Kidney epithelial cell (primary cell): ENCODE measurements around the gene OBSCN. TPM values are rescaled to one million over a fixed set of nuclear protein-coding genes. Genes with fewer than 3 reads are reported as not detected.

Experiments used
- DNase-seq: peaks from one replicate; pipeline ENCODE4 v3.0.0-alpha.2; 2010; ENCODE audit warnings: low read depth
- H3K27me3 ChIP-seq: 2 replicates; pipeline ENCODE4 v1.6.0; 2011; ENCODE audit warnings: low read length; ENCODE audit not compliant: control insufficient read depth, insufficient read depth
- H3K36me3 ChIP-seq: 2 replicates; pipeline ENCODE4 v1.5.1; 2011; ENCODE audit warnings: low read length; ENCODE audit not compliant: control insufficient read depth, insufficient read depth
- H3K4me3 ChIP-seq: 2 replicates; pipeline ENCODE4 v1.5.1; 2011; ENCODE audit warnings: low read depth, mild to moderate bottlenecking, control low read depth, low read length
- total RNA-seq: library from RNA; depleted of rRNA; stranded (reverse); fragments of >200 nt; gene quantifications from 2 replicates; pipeline ENCODE4 v1.2.3, GENCODE V29; 2015
- TF ChIP-seq, protein P1 (sequence below): IDR thresholded peaks from 2 replicates; pipeline ENCODE4 v1.5.1; 2011; ENCODE audit warnings: mild to moderate bottlenecking, moderate library complexity, low read length, control low read depth, inconsistent platforms; ENCODE audit not compliant: insufficient read depth, poor library complexity, severe bottlenecking

Gene OBSCN
- total RNA-seq, 1 donor from 2014 or later = 13.5 TPM

DNA sequence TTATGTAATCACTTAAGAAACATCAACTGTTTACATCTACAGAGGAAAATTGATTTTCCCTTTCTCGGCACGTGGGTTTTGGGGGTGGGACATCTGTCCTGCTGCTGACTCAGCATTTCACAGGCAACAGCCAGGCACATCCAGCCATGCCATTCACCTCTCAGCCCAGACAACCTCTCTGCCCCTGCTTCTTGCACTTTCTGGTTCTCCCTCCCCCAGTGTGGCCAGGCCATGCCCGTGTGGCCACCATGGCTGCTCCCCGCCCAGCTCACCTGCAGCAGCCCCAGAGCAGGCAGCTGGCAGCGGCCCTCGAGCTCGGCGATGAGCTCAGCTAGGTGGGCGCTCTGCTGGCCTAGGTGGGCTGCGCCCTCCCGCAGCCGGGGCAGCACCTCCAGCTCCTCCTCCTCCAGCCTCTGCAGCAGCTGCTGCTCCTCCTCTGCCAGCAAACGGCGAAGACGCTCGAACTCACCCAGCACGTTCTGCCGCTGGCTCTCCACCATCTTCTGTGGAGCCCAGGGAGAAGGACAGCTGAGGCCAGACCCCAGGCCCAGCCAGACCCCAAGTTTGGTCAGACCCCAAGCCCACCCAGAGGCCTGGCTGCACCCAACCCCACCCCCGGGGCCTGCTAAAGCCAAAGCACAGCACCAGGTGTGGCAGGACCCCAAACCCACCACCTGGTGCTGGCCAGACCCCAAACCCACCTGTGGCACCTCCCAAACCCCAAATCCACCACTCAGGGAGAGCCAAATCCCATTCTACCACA, 193.0 kb downstream of the OBSCN start:
- peaks cover 1% of the 10 kb centered on the region for H3K36me3 ChIP-seq
- H3K27me3 ChIP-seq = no peaks in the 10 kb centered on the region
- TF ChIP-seq, protein P1, sequence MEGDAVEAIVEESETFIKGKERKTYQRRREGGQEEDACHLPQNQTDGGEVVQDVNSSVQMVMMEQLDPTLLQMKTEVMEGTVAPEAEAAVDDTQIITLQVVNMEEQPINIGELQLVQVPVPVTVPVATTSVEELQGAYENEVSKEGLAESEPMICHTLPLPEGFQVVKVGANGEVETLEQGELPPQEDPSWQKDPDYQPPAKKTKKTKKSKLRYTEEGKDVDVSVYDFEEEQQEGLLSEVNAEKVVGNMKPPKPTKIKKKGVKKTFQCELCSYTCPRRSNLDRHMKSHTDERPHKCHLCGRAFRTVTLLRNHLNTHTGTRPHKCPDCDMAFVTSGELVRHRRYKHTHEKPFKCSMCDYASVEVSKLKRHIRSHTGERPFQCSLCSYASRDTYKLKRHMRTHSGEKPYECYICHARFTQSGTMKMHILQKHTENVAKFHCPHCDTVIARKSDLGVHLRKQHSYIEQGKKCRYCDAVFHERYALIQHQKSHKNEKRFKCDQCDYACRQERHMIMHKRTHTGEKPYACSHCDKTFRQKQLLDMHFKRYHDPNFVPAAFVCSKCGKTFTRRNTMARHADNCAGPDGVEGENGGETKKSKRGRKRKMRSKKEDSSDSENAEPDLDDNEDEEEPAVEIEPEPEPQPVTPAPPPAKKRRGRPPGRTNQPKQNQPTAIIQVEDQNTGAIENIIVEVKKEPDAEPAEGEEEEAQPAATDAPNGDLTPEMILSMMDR = no peak
- DNase-seq = no peak
- no peak overlapping the region for H3K4me3 ChIP-seq

DNA sequence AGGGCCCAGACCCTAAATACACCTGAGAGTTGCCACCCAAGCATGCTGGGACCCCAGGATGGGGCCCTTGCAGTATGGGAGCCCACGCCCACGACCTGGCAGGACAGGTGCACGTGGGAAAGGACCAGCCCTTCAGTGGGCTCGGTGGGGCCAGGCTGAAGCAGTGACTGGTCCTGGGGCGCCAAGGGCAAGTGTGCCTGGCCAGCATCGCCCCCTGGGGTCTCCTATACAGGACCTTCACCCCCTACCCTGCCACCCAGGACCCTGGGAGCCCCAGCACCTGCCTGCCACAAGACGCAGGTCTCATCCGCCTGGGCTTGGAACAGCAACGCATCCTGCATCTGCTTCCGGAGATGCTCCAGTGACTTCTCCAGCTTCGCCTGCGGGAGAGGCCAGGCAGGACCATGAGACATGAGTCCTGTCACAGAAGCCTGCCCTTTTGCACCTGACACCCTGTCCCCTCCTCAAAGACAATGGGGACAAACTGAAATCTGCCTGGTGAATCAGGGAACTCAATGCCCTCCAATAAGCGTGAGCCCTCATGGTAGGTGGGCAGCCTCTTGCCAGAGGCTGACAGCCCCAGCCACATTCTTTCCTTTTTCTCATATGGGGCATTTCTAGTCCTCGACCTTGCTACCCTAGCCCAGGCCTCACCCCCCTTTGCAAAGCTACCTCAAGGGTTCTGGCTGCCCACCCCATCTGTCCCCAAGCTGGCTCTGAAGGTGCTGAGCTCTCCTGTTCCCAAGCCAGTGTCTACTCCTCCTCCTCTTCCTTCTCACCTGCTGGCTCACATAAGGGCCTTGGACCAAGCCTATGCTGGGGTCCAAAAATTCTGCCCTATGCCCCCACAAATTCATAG, 194.2 kb downstream of the OBSCN start:
- no peak for DNase-seq
- TF ChIP-seq, protein P1 = no peak
- no peak overlapping the region for H3K4me3 ChIP-seq

DNA sequence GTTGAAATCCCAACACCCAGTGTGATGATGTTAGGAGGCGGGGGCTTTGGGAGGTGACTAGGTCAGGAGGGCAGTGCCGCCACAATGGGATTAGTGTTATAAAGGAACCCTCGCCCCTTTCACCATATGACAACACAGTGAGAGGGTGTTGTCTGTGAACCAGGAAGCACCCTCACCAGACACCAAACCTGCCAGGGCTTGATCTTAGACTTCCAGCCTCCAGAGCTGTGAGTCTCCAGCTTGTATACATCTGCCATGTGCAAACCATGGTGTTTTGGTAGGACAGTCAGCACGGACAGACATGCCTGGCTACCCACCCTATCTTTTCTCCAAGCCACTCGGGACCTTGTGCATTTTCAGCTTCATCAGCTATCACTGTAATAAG, 194.8 kb downstream of the OBSCN start:
- DNase-seq = no peak
- H3K4me3 ChIP-seq = no peak overlapping the region
- no peaks in the 10 kb centered on the region for H3K27me3 ChIP-seq
- H3K36me3 ChIP-seq = peaks cover 1% of the 10 kb centered on the region
- TF ChIP-seq, protein P1 = no peak

More for the DNA sequence above, 194.2 kb downstream of the OBSCN start:
- peaks cover 1% of the 10 kb centered on the region for H3K36me3 ChIP-seq
- H3K27me3 ChIP-seq = no peaks in the 10 kb centered on the region

DNA sequence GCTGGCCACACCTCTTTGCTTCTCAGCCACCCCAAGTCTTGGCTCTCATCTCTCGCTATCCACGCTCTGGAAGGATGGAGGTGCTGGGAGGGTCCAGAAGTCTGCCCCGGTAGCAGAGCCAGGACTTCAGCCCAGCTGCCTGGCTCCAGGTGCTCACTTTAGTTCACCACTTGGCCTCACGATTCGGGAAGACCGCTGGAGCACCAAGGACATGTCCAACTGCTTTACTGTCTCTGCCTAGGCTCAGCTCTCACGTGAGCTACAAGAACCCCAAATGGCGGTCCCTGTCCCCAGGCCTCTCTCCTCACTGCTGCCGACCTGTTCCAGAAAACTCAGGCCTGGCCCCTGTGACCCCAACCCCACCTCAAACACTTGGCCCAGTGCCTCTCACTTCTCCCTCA, 195.4 kb downstream of the OBSCN start:
- H3K4me3 ChIP-seq = no peak overlapping the region
- H3K36me3 ChIP-seq = peaks cover 1% of the 10 kb centered on the region
- TF ChIP-seq, protein P1 = no peak
- no peaks in the 10 kb centered on the region for H3K27me3 ChIP-seq
- DNase-seq = no peak

DNA sequence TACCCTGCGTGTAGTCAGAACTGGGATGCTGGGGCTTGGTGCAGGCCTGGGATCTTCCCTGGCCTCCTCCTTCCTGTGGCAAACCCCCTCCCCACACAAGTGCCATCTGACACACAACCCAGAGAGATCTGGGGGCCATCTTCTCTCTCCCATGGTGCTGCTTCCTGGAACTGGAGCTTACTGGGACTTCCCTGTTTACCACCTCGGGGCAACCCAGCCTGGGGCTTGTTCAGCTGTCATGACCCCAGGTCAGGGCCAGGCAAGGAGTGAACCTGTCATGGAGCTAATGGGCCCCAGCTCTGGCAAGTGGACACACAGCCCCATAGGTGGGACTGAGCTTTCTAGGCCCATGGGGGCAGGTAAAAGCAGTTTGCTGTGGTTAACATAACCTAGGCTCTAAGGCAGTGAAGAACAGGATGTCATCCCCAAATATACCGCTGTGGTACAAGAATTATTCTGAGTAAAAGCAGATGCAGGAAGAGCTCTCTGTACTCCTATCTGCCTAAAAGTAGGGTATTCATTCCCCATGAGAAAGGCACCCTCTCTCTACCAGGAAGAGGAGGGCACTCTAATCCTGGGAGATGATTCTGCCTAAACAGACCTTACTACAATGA, 196.4 kb downstream of the OBSCN start:
- Histone ChIP-seq H3K36me3 (no peaks in the 10 kb centered on the region), H3K27me3 (no peaks in the 10 kb centered on the region), H3K4me3 (no peak overlapping the region)
- TF ChIP-seq, protein P1 = no peak
- DNase-seq = no peak
